Mesodermal cell (in vitro differentiated cells): ENCODE results near the gene FGD1.
"Not testable (repeated sequence)": the region's sequence is repeated elsewhere in the genome, so short reads cannot be mapped to it uniquely, and the experiment has no call there.

Source experiments
- H3K27ac ChIP-seq: 2 replicates; pipeline ENCODE4 v1.7.0; 2013; ENCODE audit warnings: mild to moderate bottlenecking, low read depth, low read length, moderate library complexity; ENCODE audit not compliant: severe bottlenecking
- H3K36me3 ChIP-seq: 2 replicates; pipeline ENCODE4 v1.7.1; 2013; ENCODE audit warnings: mild to moderate bottlenecking, low read length, moderate library complexity; ENCODE audit not compliant: control insufficient read depth, insufficient read depth
- H3K4me1 ChIP-seq: one replicate; pipeline ENCODE4 v1.7.1; 2013; ENCODE audit warnings: mild to moderate bottlenecking, low read length; ENCODE audit not compliant: insufficient read depth, control insufficient read depth, poor library complexity, severe bottlenecking
- H3K4me3 ChIP-seq: 2 replicates; pipeline ENCODE4 v1.7.0; 2013; ENCODE audit warnings: low read length, control low read depth, mild to moderate bottlenecking; ENCODE audit not compliant: insufficient read depth, poor library complexity, severe bottlenecking; ENCODE audit errors: extremely low read depth
- H3K9me3 ChIP-seq: 2 replicates; pipeline ENCODE4 v1.7.1; 2013; ENCODE audit warnings: mild to moderate bottlenecking, low read length, moderate library complexity; ENCODE audit not compliant: control insufficient read depth
- WGBS, 2 experiments: methylation state at CpG; one replicate each; pipeline ENCODE4 v1.1.5; 2013; ENCODE audit warnings: missing lambda C conversion rate in 2 of 2; ENCODE audit not compliant: insufficient coverage in 2 of 2; 5-methylcytosine and 5-hydroxymethylcytosine counted together

FGD1 gene

GRCh38 chrX:54494989-54495813 lies 833 bp downstream of the FGD1 start:
- no peaks in the 10 kb centered on the region for H3K9me3 ChIP-seq
- peak overlapping the region; percentile 59 for H3K4me3 ChIP-seq
- WGBS, 2 experiments: 1% methylated on average over 16 to 22 of the region's 86 CpGs
- peaks cover 22% of the 10 kb centered on the region for H3K4me1 ChIP-seq
- H3K27ac ChIP-seq: peak overlapping the region; percentile 67
- H3K36me3 ChIP-seq: no peaks in the 10 kb centered on the region

- peaks cover 22% of the 10 kb centered on the region for H3K4me1 ChIP-seq
- 33 to 70% methylated on average over 2 of the region's 10 CpGs for WGBS, 2 experiments
- H3K4me3 ChIP-seq: peak overlapping the region; percentile 59
- H3K9me3 ChIP-seq: no peaks in the 10 kb centered on the region
- H3K27ac ChIP-seq: no peak overlapping the region
- H3K36me3 ChIP-seq: no peaks in the 10 kb centered on the region
These were observed 1.7 kb downstream of the FGD1 start for GRCh38 chrX:54494166-54494988.

- WGBS, 2 experiments: 60% methylated on average over 1 of the region's 6 CpGs; no CpG with 5 or more reads in 1 of the 2 experiments
- peaks cover 22% of the 10 kb centered on the region for H3K4me1 ChIP-seq
- H3K9me3 ChIP-seq: no peaks in the 10 kb centered on the region
- H3K4me3 ChIP-seq: no peak overlapping the region
- no peaks in the 10 kb centered on the region for H3K36me3 ChIP-seq
- no peak overlapping the region for H3K27ac ChIP-seq
These were observed 3.7 kb downstream of the FGD1 start for GRCh38 chrX:54492340-54492739.

GRCh38 chrX:54489819-54490218 lies 6.2 kb downstream of the FGD1 start:
- peaks cover 19% of the 10 kb centered on the region for H3K4me1 ChIP-seq
- H3K9me3 ChIP-seq, H3K27ac ChIP-seq, H3K4me3 ChIP-seq, H3K36me3 ChIP-seq: not testable (repeated sequence)
- WGBS, 2 experiments: no CpG with 5 or more reads among the region's 5 CpGs

- Histone ChIP-seq H3K4me1 (peaks cover 22% of the 10 kb centered on the region), H3K4me3 (no peak overlapping the region), H3K27ac (no peak overlapping the region), H3K9me3 (no peaks in the 10 kb centered on the region), H3K36me3 (no peaks in the 10 kb centered on the region)
- 0 to 40% methylated on average over 1 of the region's 3 CpGs for WGBS, 2 experiments
These were observed 11.4 kb downstream of the FGD1 start for GRCh38 chrX:54484666-54485065.

GRCh38 chrX:54483946-54484345 lies 12.1 kb downstream of the FGD1 start:
- Histone ChIP-seq H3K27ac (peak overlapping the region; percentile 80), H3K4me1 (peaks cover 27% of the 10 kb centered on the region), H3K36me3 (no peaks in the 10 kb centered on the region), H3K4me3 (no peak overlapping the region), H3K9me3 (no peaks in the 10 kb centered on the region)
- 62 to 78% methylated on average over 6 of the region's 9 CpGs for WGBS, 2 experiments

GRCh38 chrX:54482839-54483593 lies 13.0 kb downstream of the FGD1 start:
- 25 to 29% methylated on average over 9 to 11 of the region's 21 CpGs for WGBS, 2 experiments
- Histone ChIP-seq H3K9me3 (no peaks in the 10 kb centered on the region), H3K27ac (peak overlapping the region; percentile 80), H3K4me3 (no peak overlapping the region), H3K36me3 (no peaks in the 10 kb centered on the region), H3K4me1 (peaks cover 27% of the 10 kb centered on the region)

- peaks cover 24% of the 10 kb centered on the region for H3K4me1 ChIP-seq
- no peak overlapping the region for H3K4me3 ChIP-seq
- H3K9me3 ChIP-seq: no peaks in the 10 kb centered on the region
- no peak overlapping the region for H3K27ac ChIP-seq
- no peaks in the 10 kb centered on the region for H3K36me3 ChIP-seq
- WGBS, 2 experiments: 52% methylated on average over 2 of the region's 9 CpGs; no CpG with 5 or more reads in 1 of the 2 experiments
These were observed 16.6 kb downstream of the FGD1 start for GRCh38 chrX:54479136-54480111.

GRCh38 chrX:54473993-54474859 lies 21.8 kb downstream of the FGD1 start:
- Histone ChIP-seq H3K4me1 (peaks cover 1% of the 10 kb centered on the region), H3K36me3 (peaks cover 5% of the 10 kb centered on the region), H3K27ac (no peak overlapping the region), H3K9me3 (no peaks in the 10 kb centered on the region), H3K4me3 (no peak overlapping the region)
- WGBS, 2 experiments: 100% methylated on average over 1 of the region's 10 CpGs; no CpG with 5 or more reads in 1 of the 2 experiments
